D721Med (cell line): ENCODE results near the gene DYRK1B.

Source experiments
- DNase-seq: peaks from one replicate; pipeline ENCODE4 v3.0.0; 2011; ENCODE audit warnings: low spot score; ENCODE audit not compliant: insufficient read length
- FAIRE-seq: peaks from 2 replicates; lab custom pipeline; 2011; peaks lifted over from hg19 to GRCh38; lab: Jason Lieb, UNC
- TF ChIP-seq, protein P1 (sequence below): IDR thresholded peaks from 2 replicates; pipeline ENCODE4 v1.5.1; 2012; ENCODE audit warnings: mild to moderate bottlenecking, control low read depth; ENCODE audit not compliant: insufficient read depth; ENCODE audit errors: missing control alignments

Gene DYRK1B

DNA sequence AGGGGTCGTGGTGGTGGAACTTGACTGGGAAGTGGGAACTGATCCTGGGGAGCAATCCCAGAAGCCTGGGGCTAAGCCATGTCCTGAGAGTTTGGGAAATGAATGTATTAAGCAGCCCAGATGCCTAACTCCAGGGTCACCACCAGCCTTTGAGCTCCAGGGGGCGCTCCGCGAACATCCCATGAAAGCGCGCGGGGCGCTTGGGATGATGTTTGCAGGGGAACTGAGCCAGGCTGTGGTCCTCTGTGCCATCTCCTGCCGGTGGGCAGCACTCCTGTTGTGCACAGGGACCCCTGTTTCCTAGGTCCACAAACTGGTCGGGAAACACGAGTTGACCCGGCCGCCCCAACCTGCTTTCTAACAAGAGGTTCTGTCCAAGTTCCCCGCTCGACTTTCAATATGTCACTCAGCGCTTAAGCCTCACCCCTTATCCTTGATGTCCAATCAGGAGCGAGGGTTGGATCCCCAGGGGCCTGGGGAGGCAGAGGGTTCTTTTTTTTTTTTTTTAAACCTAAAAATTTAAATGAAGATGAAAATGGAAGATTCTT lies 40.9 kb downstream of the DYRK1B start:
- FAIRE-seq: no peak
- DNase-seq: peak; percentile 66

DNA sequence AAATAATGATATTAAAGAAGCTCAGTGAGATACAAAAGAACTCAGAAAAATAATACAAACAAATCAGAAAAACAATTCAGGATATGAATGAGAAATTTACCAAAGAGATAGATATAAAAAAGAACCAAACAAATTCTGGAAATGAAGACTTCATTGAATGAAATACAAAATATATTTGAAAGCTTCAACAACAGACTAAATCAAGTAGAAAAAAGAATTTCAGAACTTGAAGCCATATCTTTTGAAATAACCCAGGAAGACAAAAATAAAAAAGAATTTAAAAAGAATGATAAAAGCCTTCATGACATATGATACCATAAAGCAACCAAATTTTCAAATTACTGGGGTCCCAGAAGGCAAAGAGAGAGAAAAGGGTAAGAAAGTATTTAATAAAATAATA lies 45.7 kb downstream of the DYRK1B start:
- TF ChIP-seq, protein P1, sequence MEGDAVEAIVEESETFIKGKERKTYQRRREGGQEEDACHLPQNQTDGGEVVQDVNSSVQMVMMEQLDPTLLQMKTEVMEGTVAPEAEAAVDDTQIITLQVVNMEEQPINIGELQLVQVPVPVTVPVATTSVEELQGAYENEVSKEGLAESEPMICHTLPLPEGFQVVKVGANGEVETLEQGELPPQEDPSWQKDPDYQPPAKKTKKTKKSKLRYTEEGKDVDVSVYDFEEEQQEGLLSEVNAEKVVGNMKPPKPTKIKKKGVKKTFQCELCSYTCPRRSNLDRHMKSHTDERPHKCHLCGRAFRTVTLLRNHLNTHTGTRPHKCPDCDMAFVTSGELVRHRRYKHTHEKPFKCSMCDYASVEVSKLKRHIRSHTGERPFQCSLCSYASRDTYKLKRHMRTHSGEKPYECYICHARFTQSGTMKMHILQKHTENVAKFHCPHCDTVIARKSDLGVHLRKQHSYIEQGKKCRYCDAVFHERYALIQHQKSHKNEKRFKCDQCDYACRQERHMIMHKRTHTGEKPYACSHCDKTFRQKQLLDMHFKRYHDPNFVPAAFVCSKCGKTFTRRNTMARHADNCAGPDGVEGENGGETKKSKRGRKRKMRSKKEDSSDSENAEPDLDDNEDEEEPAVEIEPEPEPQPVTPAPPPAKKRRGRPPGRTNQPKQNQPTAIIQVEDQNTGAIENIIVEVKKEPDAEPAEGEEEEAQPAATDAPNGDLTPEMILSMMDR: no peak
- FAIRE-seq (no peak), DNase-seq (no peak)

More for the DNA sequence above, 40.9 kb downstream of the DYRK1B start:
- TF ChIP-seq, protein P1: peak; percentile 86

DNA sequence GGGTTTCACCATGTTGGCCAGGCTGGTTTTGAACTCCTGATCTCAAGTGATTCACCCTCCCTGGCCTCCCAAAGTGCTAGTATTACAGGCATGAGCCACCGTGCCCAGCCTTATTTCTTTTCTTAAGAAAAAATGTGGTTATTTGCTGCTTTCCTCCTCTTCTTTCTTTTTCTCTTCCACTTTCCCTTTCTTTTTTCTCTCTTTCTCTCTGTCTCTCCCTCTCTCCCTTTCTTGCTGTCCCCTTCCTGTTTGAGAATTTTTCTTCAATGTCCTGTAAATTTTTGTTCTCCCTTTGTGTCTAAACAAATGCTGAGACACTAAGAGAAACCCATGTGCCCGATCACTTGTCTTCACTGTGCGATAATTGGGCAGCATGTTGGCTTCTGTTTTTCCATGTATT lies 53.1 kb downstream of the DYRK1B start:
- DNase-seq: no peak
- FAIRE-seq: no peak
- TF ChIP-seq, protein P1: no peak

DNA sequence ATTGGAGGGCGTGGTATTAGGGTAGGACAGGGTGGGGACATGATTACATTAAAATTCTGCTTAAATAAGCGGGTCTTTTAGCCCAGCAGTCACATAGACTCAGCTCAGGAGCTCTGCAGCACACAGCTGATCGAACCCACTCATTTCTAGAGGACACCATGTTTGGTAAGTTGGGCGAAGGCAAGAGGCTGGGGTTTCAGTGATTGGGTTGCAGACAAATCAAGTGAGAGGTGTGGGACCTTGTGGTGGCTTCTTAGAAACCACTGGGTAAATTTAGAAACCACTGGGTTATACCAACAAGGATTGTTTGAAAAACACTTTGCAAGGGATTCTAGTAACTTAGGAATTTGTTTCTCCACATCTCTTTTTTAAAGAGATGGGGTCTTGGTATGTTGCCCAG lies 55.2 kb downstream of the DYRK1B start, which contains the start of gene LEUTX:
Gene LEUTX (plus strand): TSS at position 92 of the 400 bp plus-strand sequence. CDS start 67 bp downstream, at position 159.
- FAIRE-seq (no peak), DNase-seq (no peak)
- TF ChIP-seq, protein P1: no peak
